ENCODE data around the gene PHACTR3.

Gene PHACTR3

DNA sequence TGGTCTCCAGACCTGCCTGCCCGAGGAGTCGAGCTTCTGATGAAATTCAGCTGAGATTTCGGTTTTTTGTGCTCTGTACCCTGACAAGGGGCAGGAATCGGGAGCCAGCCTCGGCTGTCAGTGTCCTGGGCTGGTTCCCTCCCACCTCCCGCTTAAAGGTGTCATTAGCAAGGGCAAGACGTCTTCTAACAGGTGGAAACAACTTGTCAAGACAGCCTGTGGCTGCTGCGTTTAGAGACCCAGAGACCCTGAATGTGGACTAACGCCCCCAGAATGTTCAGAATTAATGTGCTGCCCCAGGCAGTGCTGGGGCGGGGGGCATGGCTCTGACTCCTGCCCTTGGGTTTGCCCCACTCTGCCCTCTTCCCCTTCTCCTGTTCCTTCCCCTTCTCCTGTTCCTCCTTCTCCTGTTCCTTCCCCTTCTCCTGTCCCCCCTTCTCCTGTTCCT, 69.7 kb downstream of the PHACTR3 start:
- no peak for DNase-seq

DNA sequence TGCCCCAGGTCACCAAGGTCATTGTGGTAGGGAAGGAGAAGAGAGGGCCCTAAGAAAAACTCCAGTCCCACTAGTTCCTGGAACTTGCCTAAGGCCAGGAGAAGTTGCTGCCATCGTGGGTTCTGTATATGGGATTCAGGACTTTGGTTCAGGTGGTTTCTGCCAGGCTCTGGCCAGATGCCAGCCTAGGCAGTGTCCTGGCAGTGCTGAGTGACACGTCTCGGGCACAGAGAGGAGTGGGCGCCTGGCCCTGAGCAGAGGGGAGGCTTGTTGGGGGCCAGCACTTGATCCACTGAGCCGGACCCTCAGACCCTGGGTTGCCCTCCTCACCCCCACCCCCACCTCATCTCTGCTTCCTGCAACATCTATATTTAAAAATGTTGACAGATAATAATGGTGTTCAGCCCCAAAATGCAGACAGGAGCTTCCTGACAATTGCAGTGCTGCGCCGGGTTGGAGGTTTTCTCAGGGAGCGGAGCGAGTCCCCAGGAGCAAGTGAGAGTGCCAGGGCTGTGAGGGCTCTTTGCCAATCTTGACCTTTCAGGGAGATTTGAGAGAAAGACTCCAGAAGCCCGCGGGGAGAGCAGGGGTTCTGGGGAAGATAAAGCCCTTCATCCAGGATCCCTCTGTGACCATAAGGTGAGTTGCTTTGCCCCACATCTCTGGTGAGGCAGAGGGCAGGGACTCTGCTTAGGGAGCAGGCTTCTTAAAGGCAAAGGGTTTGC, 71.9 kb downstream of the PHACTR3 start:
- no peak for DNase-seq

DNA sequence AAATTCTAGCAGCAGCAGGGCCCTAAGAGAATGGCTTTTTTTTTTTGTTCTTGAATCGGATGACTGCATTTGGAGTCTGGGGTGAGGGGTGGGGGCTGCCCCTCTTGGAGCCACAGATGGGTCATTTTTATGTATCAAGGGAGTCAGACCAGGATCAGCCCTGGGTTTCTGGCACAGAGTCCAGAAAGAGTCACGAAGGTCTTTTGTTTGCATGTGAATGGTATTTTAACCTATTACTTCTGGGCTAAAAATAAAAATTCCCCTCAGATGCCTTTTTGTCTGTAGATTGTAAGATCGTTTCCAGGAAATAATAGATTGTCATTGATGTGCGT, 72.5 kb downstream of the PHACTR3 start:
- DNase-seq = no peak

DNA sequence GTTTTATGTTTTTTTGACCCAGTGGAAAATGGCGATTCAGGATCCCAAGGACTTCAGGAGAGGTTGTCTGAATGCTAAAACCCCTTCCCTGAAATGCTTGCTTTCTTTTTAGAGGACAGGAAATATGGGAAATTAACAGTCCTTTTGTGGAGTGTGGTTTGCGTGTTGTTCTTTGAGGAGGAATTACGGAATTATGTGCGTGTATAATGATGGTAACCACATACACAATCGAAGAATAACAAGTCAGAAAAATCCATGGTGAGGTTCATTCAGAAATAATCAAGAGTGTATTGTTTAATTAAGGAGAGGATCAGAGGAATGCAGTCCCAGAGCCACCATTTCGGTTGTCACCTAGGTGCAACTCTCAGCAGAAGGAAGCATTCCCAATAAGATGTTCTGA, 73.2 kb downstream of the PHACTR3 start:
- no peak for DNase-seq

DNA sequence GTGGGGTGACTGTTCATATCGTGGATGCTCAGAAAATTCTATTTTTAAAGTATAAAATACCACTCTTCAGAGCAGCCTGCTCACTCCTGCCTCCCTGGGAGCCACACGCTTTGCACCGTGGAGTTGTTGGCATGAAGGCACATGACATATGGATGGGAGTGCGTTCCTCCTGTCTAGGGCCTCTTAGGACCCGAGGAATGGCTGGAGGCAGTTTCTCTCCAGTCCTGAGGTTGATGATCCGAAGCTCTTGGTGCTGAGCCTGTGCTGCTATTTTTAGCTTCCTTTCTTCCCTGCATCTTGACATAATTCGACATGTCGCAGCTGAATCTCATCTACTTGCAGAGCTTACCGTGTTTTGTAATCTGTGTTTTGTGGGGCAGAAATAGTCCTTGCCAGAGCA, 73.9 kb downstream of the PHACTR3 start:
- DNase-seq = no peak

DNA sequence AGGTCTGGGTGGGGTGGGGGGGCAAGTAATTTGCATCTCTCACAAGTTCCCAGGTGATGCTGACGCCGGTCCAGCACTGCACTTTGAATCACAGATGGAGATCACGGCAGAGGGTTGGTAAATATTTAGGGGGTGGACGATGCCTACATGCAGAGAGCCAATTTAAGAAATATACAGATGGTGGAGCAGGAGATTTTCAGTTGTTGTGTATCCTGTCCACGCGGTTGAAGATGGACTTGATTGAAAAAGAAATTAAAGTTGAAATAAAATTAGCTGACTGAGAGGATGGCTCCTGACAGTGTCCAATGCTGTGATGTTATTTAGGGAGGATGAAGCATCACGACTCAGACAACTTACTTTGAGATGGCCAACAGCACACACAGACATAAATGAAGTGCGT, 74.6 kb downstream of the PHACTR3 start:
- no peak for DNase-seq

DNA sequence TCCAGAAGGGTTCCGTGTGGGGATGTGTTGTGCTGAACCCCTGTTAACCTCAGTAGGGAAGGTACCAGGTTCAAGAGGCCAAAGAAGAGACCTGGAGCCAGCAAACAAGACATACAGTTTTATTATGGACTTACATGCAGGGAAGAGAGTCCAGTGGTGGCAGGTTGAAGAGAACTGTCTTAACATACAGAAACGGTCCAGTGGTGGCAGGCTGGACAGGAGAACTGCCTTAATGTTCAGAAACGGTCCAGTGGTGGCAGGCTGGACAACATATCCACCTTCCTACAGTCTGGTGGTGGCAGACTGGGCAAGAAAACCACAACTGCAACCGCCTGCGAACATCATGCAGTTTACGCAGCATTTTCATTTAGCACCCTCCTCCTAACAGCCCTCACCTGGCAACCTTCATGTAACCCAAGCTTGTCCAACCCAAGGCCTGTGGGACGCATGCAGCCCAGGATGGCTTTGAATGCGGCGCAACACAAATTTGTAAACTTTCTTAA, 75.9 kb downstream of the PHACTR3 start:
- no peak for DNase-seq

DNA sequence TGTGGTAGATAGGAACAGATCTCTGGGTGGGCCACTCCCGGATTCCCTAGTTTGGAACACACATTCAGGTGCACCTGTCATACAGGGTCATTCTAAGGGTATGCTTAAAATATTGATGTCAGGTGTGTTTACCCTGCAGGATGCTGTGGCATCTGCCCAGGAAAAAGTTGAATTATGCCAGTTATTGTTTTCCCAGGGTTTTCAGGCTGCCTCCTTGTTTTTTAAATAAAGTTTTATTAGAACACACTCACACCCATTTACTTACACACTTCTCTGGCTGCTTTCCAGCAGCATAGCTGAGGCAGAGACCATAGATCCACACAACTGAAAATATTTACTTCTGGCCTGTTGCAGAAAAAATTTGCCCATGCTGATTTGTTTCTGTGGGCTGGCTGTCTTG, 76.5 kb downstream of the PHACTR3 start:
- DNase-seq = no peak

DNA sequence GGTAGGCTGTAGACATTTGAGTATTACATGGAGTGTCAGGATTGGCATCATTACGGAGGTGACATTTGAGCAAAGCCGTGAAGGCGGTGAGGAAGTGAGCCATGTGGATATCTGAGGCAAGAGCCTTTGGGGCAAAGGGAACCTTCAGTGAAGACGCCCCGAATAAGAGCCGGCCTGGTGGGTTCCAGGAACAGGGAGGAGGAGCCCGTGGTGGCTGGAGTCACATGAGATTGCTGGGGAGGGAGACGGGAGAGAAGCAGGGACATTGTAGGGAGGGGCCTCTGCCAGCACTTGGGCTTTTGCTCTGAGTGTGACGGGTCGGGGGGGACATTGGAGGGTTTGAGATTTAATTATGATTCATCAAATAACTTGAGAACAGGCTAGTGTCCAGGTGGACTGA, 78.3 kb downstream of the PHACTR3 start:
- no peak for DNase-seq

DNA sequence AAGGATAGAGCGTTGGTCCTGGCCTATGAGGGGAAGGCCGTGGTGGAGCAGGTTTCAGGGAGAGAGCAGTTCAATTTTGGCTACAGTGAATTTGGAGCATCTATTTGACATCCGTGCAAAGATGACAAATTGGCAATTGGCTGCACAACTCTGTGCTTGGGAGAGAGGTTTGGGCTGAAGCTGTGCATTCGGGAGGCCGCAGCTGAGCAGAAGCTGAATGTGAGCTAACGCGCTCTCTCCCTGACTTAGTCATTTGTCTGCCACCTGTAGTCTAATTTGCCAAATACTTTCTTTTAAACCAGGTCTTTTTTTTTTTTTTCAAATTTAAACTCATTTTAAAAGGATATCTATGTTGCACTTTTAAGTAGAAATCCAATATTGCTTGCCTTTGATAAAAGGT, 78.8 kb downstream of the PHACTR3 start:
- DNase-seq = no peak

DNA sequence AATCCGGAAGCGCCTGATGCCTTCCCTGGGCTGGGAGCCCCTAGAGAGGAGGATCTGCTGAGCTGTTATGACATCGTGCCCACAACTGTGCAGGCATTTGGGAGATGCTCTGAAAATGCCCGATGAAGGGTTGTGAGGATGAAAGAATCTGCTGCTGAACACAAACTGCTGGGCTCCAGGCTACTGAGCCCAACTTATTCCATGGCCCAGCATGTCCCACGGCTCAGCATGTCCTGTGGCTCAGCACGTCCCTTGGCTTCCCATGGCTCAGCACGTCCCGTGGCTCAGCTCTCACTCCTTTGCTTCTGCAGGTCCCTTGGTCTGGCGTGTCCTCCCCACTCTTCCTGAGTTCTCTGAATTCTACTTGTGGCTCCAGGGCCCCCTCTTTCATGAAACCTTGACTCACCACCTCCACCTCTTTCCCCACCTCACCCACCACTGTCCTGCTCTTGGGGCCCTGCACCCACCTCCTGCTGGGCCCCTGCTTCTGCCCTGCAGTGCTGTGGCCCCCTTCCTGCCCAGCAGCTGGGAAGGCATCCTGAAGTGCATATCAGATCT, 80.4 kb downstream of the PHACTR3 start:
- DNase-seq = no peak

DNA sequence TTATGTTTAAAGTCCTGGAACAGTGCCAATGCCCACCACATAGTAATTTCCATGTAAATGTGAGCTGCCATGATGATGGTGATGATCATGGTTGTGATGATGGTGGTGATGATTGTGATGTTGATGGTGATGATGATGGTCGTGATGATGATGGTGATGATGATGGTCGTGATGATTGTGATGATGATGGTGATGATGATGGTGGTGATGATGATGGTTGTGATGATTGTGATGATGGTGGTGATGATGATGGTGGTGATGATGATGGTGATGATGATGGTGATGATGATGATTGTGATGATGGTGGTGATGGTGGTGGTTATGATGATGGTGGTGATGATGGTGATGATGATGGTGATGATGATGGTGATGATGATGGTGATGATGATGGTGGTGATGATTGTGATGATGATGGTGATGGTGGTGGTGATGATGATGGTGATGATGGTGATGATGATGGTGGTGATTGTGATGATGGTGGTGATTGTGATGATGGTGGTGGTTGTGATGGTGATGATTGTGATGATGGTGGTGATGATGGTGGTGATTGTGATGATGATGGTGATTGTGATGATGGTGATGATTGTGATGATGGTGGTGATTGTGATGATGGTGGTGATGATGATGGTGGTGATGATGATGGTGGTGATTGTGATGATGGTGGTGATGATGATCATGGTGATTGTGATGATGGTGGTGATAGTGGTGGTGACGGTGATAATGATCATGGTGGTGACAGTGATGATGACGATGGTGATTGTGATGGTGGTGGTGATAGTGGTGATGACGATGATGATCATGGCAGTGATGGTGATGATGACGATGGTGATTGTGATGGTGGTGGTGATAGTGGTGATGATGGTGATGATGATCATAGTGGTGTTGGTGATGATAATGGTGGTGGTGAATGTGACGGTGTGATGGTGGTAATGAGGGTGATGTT, 82.3 kb downstream of the PHACTR3 start:
- no peak for DNase-seq

DNA sequence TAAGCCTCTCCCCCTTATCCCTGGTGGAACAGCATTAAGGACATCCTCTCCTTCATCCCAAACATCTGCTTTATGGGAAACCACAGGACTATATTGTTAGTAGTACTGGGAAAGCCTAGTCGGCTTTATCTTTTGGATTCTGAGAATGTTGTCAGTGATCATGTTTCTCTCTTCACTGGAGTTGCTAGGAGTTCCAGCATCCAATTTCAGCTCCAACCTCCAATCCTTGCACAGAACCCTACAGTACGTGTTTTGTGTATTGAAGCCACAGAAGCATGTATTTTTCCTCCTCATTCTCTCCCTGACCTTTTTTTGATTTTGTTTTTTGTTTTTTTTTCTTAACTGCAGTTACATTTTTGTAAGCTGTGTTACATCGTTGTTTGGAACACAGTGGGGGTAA, 84.0 kb downstream of the PHACTR3 start:
- DNase-seq = no peak

DNA sequence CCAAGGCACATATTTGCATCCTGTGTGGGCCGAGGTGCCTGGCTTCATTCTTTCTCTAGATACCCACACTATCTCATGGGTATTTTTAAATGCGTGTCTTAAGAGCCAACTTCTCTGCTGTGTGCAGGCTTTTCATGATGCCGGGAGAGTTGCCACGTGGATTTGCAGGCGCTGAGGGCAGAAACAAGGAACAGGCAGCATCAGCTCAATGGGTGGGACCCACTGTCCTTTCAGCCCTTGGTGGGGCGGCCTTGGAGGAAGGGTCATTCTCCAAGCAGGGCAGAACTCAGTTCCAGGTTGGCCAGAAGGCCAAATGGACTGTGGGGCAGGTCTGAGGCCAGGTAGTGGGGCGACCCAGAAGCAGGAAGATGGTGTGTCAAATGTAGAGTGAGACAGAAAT, 84.7 kb downstream of the PHACTR3 start:
- DNase-seq = no peak

DNA sequence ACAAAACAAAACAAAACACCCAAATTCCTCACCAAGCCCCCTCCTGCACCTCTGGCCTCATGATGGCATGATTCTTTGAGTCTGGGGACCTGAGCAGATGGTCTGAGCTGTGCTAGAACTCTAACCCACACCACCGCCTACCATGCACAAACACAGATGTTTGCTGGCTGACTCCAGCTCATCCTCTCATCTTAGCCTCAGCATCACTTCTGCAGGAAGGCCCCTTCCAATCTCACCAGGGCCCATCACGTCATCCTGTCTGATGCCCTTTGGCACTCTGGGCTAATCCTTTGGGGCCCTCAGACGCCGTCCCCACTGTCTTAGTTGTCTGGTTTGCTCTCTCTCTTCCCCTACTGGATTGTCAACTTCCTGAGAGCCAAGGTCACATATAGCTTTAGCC, 85.8 kb downstream of the PHACTR3 start:
- DNase-seq = no peak

DNA sequence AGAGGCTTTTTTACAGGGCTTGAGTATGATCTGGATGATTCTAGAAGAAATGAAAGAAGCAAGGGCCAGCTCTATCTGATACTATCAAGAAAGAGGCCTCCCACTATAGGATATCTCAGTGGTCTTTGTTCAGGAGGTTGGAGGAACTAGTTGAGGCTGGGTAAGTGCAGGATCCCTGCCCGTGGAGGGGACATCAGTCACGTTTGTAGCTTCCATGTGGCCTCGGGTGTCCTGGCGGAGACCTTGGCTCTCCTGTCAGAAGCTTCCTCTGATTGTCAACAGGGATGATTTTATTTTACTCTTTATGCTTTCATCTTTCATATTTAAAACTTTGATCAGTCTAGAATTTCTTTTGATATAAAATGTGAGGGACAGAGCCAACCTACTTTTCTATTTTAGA, 86.6 kb downstream of the PHACTR3 start:
- DNase-seq = no peak

DNA sequence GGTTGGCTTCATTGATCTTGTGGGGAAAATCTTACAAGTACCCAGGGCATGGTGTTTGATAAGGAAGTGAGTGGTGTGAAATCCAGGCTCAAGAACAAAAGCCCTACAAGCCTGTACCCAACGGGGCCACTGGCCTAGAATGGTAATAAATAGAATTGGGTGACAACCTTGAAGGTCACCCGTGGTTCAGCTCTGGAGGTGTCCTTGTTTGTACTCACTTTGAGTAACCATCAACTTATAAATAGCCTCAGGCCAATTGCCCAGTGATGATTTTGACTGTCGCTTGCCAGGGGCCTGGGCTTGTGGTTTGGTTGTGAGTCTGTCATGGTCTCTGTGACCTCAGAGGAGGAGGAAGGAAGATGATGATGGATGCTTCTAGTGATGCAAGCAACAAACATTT, 87.8 kb downstream of the PHACTR3 start:
- DNase-seq = no peak

DNA sequence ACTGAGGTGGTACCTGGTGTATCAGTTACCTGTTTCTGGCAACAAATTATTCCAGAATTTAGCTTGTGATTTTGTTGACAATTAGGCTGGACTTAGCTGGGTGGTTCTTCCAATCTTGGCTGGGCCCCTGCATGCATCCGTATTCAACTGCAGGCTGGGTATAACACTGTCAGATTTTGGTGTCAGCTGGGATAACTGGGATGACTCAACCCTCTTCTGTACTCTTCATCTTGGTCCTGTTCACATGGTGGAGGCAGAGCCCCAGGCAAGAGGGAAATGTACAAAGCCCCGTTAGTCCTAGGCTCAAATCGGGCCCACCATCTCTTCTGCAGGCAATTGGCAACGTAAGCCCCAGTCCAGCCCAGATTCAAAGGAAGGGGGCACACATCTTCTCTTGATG, 89.2 kb downstream of the PHACTR3 start:
- DNase-seq = no peak

DNA sequence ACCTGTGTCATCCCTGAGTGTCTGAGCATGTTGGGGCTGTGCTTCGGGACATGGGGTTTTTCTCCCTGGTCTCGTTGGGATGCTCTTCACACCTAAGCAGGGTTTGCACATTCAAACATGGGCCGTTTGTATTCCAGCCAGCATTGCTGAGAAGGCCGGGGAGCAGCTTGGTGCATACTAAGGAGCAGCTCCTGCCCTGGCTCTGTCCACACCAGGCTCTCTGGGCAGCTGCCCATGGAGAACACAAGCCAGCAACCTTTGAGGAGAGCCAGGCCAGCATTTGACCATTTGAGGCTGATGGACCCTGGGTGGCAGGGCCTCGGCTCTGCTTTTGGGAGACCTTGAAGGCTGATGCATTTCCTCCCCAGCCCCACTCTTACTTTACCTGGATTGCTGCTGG, 92.1 kb downstream of the PHACTR3 start:
- DNase-seq = no peak

DNA sequence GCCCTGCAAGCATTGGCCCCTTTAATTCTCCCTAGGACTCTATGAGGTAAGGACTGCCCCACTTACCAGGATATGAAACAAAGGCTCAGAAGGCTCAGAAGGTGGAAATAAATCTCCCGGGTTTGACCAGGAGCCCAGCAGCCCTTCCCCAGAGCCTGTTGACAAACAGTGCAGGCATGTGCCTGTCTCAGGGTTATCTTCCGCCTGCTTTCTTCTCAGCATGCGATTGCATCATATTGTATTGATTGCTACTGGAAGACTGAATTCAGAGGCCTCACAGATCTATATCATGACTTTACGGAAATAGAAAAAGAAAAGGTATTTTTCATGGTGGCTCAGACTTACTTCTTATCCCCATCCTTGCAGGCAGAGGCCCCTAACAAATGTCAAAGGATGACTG, 92.7 kb downstream of the PHACTR3 start:
- no peak for DNase-seq

DNA sequence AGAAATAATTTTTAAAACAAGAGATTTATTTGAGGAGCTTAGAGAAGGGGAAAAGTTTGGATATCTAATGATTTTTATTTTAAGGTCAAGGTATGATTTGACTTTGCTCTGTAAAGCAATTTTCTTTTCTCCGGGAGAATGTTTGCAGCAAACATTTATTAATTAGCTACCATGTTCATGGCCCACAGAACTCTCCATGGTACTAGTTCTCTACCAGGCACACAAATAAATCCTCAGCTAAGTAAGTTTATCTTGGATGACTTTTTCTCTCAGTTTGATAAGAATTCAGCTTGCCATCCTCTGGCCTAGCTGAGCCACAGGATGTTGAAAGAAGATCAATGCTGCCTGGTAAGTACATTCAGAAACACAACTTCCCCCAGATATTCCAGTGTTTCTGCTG, 94.3 kb downstream of the PHACTR3 start:
- no peak for DNase-seq

DNA sequence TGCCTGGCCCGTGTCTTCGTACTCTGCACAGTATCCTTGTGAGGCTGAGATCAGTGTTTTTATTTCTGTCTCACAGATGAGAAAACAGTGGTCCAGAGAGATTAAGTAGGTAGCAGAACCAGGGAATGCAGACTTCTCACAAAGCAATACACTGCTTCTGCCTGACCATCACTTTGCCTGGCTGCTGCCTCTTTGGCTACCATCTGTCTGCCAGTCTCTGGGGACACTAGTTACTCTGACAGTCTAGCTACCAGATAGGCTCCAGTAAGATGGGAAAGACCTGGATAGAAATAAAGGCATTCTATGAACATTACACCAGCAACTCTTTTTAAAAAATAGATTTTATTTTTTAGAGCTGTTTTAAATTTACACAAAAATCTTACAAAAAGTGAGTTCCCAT, 96.9 kb downstream of the PHACTR3 start:
- no peak for DNase-seq

DNA sequence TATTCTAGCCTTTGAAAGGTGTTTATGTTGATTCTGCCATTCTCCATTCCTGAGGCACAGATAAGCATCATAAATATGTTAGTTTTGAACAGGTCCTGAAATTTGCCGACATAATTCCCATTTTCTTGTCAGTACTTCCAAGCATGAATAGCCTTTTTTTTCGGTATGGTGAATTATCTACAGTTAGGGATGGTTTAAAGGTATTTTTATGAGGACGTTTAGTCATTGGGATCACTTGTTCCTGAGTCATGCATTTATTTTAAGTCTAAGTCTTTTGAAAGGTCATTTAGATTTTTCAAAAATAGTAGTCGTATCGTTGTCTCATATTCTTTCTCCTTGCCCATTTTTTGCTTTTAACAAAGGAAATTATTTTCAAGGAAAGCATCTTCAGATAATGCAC, 98.7 kb downstream of the PHACTR3 start:
- DNase-seq = no peak
